Myocyte (in vitro differentiated cells): ENCODE data around the gene TINAGL1. TPM values are rescaled to one million over a fixed set of nuclear protein-coding genes. Genes with fewer than 3 reads are reported as not detected.

ENCODE experiments used
- DNase-seq: peaks from one replicate; pipeline ENCODE4 v3.0.0-alpha.2; 2012; ENCODE audit warnings: low read depth
- total RNA-seq: library from RNA; depleted of rRNA; stranded (reverse); fragments of >200 nt; gene quantifications from 2 replicates; pipeline ENCODE4 v1.2.3, GENCODE V29; 2014

Gene TINAGL1
- total RNA-seq, 1 donor from 2014 or later: 0.11 TPM

DNA sequence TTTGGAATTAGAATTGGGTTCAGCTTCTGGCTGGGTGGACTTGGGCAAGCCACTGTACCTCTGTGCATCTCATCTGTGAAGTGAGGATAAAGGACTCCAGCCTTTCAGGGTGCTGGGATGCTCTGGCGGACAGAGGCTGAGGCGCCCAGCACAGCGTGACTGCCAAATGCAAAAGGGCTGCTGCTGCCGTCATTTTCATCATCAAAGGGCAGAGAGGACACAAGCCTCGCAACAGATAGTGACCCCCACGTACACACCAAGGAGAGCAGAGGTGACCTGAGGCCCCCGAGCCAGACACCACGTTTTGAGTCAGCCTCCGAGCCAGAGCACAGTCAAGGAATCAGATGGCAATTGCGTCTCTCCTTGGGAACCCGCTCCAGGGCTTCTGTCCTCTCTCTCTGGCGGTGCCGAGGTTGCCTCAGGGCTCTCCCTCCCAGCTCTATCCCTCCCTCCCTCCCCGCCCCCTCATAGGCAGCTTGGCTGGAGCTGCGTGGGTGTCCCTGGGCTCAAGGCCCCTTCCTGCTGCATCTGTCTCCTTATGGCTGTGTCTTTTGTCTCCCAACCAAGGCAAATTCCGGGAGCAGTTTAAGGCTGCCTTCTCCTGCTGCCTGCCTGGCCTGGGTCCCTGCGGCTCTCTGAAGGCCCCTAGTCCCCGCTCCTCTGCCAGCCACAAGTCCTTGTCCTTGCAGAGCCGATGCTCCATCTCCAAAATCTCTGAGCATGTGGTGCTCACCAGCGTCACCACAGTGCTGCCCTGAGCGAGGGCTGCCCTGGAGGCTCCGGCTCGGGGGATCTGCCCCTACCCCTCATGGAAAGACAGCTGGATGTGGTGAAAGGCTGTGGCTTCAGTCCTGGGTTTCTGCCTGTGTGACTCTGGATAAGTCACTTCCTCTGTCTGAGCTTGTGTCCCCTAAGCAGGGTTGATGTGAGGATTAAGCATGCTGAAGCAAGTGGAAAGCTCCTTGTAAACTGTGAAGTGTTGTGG lies 50.2 kb downstream of the TINAGL1 start:
- DNase-seq: peak; percentile 52

- peak; percentile 94 for DNase-seq
Measured at GRCh38 chr1:31627301-31627929, 51.1 kb downstream of the TINAGL1 start.

- DNase-seq: peak; percentile 93
Measured at GRCh38 chr1:31627930-31628559, 51.7 kb downstream of the TINAGL1 start.

GRCh38 chr1:31628931-31629556 lies 52.7 kb downstream of the TINAGL1 start:
- DNase-seq: no peak

DNA sequence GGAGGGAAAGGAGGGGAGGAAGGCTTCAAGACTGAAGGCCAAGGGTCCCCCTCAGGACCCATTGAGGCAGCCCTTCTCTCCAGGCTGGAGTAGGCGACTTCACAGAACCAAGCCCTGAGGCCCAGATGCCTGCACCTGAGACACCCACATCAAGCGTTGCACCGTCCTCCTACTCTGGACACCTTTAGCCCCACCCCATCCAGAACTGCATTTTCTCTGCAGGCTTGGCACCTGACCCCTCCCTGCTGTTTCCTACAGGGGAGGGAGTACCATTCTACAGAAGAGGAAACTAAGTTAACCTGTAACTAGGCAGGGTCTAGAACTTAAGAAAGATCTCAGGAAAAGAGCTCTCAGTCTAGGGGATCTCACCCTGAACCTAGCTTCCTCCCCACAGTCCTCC lies 56.3 kb downstream of the TINAGL1 start:
- DNase-seq: no peak

GRCh38 chr1:31633117-31633516 lies 56.8 kb downstream of the TINAGL1 start:
- peak; percentile 34 for DNase-seq

Other genes starting within 250 kb of the TINAGL1 start
- gene FABP3, start 203.4 kb upstream of the TINAGL1 start, total RNA-seq: 380 and 601 TPM in 2 replicates
- 210 and 313 TPM in 2 replicates for gene SERINC2, start 163.3 kb upstream of the TINAGL1 start, total RNA-seq
- not detected in 2 replicates for gene HCRTR1, start 41.2 kb downstream of the TINAGL1 start, total RNA-seq
- 52.0 and 61.7 TPM in 2 replicates for gene PEF1, start 68.4 kb downstream of the TINAGL1 start, total RNA-seq
- 27.9 and 37.7 TPM in 2 replicates for gene COL16A1, start 127.5 kb downstream of the TINAGL1 start, total RNA-seq
- gene ADGRB2, start 187.8 kb downstream of the TINAGL1 start, total RNA-seq: 15.8 and 20.2 TPM in 2 replicates
- 8.9 and 9.7 TPM in 2 replicates for gene SPOCD1, start 239.5 kb downstream of the TINAGL1 start, total RNA-seq